Measurements from ENCODE around the gene TMEM213. TPM values are rescaled to one million over a fixed set of nuclear protein-coding genes. Genes with fewer than 3 reads are reported as not detected.

The TMEM213 gene
- total and polyA plus RNA-seq, 9 of the 15 experiments (the other 6 are each of a cell fraction or from before 2014, with no cell fraction given): not detected

- TF ChIP-seq, protein P1, sequence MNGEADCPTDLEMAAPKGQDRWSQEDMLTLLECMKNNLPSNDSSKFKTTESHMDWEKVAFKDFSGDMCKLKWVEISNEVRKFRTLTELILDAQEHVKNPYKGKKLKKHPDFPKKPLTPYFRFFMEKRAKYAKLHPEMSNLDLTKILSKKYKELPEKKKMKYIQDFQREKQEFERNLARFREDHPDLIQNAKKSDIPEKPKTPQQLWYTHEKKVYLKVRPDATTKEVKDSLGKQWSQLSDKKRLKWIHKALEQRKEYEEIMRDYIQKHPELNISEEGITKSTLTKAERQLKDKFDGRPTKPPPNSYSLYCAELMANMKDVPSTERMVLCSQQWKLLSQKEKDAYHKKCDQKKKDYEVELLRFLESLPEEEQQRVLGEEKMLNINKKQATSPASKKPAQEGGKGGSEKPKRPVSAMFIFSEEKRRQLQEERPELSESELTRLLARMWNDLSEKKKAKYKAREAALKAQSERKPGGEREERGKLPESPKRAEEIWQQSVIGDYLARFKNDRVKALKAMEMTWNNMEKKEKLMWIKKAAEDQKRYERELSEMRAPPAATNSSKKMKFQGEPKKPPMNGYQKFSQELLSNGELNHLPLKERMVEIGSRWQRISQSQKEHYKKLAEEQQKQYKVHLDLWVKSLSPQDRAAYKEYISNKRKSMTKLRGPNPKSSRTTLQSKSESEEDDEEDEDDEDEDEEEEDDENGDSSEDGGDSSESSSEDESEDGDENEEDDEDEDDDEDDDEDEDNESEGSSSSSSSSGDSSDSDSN (IDR thresholded peaks at IDR 0.05; ENCODE audit: borderline replicate concordance in 1 of 2, low read depth in 2 of 2, low read length in 2 of 2): no peak
- TF ChIP-seq CBX8 (IDR thresholded peaks at IDR 0.05; ENCODE audit: borderline replicate concordance, extremely low read depth, low read depth, low read length, poor library complexity, severe bottlenecking) (no peak), RFX1 (IDR thresholded peaks at IDR 0.05) (no peak), FOXK2 (conservative IDR thresholded peaks at IDR 0.05 in 1 of 2, IDR thresholded peaks at IDR 0.05 in 1 of 2; ENCODE audit: low read depth in 2 of 2) (peak; percentile 74 to 76; a peak in 3 of 4 replicates), NONO (IDR thresholded peaks at IDR 0.05; ENCODE audit: low read depth in 2 of 2, low read length in 1 of 2) (no peak), TEAD1 (CRISPR knock-in tag; IDR thresholded peaks at IDR 0.05) (peak; percentile 45 to 77; a peak in 3 of 4 replicates), CEBPB (tag; IDR thresholded peaks at IDR 0.05) (no peak), ETV1 (tag; conservative IDR thresholded peaks at IDR 0.05; ENCODE audit: low read depth) (peak; percentile 77), KLF16 (IDR thresholded peaks at IDR 0.05) (peak; percentile 30; the same call in 1 of the 2 replicates), TBL1XR1 (IDR thresholded peaks at IDR 0.05; ENCODE audit: low read length in 2 of 2) (0 out of 4 replicates have a peak, but pooled peaks of 1 of the 2 experiments have one; percentile 31), BMI1 (IDR thresholded peaks at IDR 0.05; ENCODE audit: low read length) (peak; percentile 62; the same call in 1 of the 2 replicates), ELF2 (CRISPR knock-in tag; IDR thresholded peaks at IDR 0.05) (peak; percentile 50; the same call in 1 of the 2 replicates), SMC3 (conservative IDR thresholded peaks at IDR 0.05; ENCODE audit: insufficient read depth, low read depth, low read length) (peak; percentile 73), ZNF121 (CRISPR knock-in tag; conservative IDR thresholded peaks at IDR 0.05) (peak; percentile 62; the same call in 1 of the 2 replicates), STAT5A (IDR thresholded peaks at IDR 0.05; ENCODE audit: borderline replicate concordance, low read length) (no peak), SPI1 (IDR thresholded peaks at IDR 0.05; ENCODE audit: borderline replicate concordance, low read depth, low read length) (peak; percentile 99), PKNOX1 (IDR thresholded peaks at IDR 0.05) (peak; percentile 35; the same call in 1 of the 2 replicates)
- TF ChIP-seq, protein P2, sequence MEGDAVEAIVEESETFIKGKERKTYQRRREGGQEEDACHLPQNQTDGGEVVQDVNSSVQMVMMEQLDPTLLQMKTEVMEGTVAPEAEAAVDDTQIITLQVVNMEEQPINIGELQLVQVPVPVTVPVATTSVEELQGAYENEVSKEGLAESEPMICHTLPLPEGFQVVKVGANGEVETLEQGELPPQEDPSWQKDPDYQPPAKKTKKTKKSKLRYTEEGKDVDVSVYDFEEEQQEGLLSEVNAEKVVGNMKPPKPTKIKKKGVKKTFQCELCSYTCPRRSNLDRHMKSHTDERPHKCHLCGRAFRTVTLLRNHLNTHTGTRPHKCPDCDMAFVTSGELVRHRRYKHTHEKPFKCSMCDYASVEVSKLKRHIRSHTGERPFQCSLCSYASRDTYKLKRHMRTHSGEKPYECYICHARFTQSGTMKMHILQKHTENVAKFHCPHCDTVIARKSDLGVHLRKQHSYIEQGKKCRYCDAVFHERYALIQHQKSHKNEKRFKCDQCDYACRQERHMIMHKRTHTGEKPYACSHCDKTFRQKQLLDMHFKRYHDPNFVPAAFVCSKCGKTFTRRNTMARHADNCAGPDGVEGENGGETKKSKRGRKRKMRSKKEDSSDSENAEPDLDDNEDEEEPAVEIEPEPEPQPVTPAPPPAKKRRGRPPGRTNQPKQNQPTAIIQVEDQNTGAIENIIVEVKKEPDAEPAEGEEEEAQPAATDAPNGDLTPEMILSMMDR (IDR thresholded peaks at IDR 0.05 in 2 of 3, conservative IDR thresholded peaks at IDR 0.05 in 1 of 3; ENCODE audit: insufficient read depth in 2 of 3, low read depth in 1 of 3, low read length in 3 of 3): peak; percentile 63 to 93 (median 80); a peak in 5 of 6 replicates
- TF ChIP-seq, protein P3, sequence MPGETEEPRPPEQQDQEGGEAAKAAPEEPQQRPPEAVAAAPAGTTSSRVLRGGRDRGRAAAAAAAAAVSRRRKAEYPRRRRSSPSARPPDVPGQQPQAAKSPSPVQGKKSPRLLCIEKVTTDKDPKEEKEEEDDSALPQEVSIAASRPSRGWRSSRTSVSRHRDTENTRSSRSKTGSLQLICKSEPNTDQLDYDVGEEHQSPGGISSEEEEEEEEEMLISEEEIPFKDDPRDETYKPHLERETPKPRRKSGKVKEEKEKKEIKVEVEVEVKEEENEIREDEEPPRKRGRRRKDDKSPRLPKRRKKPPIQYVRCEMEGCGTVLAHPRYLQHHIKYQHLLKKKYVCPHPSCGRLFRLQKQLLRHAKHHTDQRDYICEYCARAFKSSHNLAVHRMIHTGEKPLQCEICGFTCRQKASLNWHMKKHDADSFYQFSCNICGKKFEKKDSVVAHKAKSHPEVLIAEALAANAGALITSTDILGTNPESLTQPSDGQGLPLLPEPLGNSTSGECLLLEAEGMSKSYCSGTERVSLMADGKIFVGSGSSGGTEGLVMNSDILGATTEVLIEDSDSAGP (CRISPR knock-in tag; IDR thresholded peaks at IDR 0.05): no peak
Measured at GRCh38 chr7:138886501-138886917, 88.7 kb downstream of the TMEM213 start (continued).
